IPS DF 6.9 (cell line): ENCODE results near the gene GNAS-AS1.

ENCODE experiments used
- DNase-seq: peaks from one replicate; pipeline ENCODE4 v3.0.0-alpha.2; 2013; ENCODE audit warnings: low read depth, low spot score
- H3K27ac ChIP-seq: one replicate; pipeline ENCODE4 v1.5.1; 2013; ENCODE audit warnings: low read length, control low read depth
- H3K27me3 ChIP-seq: 2 replicates; pipeline ENCODE4 v1.6.1; 2013; ENCODE audit warnings: mild to moderate bottlenecking, low read length; ENCODE audit not compliant: control insufficient read depth, insufficient read depth
- H3K36me3 ChIP-seq: 2 replicates; pipeline ENCODE4 v1.6.1; 2013; ENCODE audit warnings: low read length; ENCODE audit not compliant: control insufficient read depth, insufficient read depth
- H3K4me1 ChIP-seq: 2 replicates; pipeline ENCODE4 v1.6.1; 2013; ENCODE audit warnings: low read length; ENCODE audit not compliant: control insufficient read depth, insufficient read depth
- H3K4me3 ChIP-seq: 2 replicates; pipeline ENCODE4 v1.5.1; 2013; ENCODE audit warnings: mild to moderate bottlenecking, low read length
- H3K9me3 ChIP-seq: 2 replicates; pipeline ENCODE4 v1.6.1; 2013; ENCODE audit warnings: low read length, inconsistent platforms; ENCODE audit not compliant: control insufficient read depth, insufficient read depth
- WGBS: extraction: QIAGEN DNeasy Blood & Tissue Kit; methylation state at CpG from one replicate; pipeline ENCODE4 v1.1.7; 2013; ENCODE audit warnings: mixed read lengths, missing lambda C conversion rate; ENCODE audit not compliant: insufficient read length, insufficient coverage; 5-methylcytosine and 5-hydroxymethylcytosine counted together

The GNAS-AS1 gene

GRCh38 chr20:58855506-58856389 is 5.0 kb upstream of the GNAS-AS1 start:
- Histone ChIP-seq H3K4me1 (peaks cover 7% of the 10 kb centered on the region), H3K4me3 (peak overlapping the region; percentile 6; the same call in 1 of the 2 replicates), H3K36me3 (no peaks in the 10 kb centered on the region), H3K27ac (no peak overlapping the region), H3K27me3 (peaks cover 28% of the 10 kb centered on the region), H3K9me3 (no peaks in the 10 kb centered on the region)
- DNase-seq = no peak
- WGBS = no CpG with 5 or more reads among the region's 57 CpGs

DNA sequence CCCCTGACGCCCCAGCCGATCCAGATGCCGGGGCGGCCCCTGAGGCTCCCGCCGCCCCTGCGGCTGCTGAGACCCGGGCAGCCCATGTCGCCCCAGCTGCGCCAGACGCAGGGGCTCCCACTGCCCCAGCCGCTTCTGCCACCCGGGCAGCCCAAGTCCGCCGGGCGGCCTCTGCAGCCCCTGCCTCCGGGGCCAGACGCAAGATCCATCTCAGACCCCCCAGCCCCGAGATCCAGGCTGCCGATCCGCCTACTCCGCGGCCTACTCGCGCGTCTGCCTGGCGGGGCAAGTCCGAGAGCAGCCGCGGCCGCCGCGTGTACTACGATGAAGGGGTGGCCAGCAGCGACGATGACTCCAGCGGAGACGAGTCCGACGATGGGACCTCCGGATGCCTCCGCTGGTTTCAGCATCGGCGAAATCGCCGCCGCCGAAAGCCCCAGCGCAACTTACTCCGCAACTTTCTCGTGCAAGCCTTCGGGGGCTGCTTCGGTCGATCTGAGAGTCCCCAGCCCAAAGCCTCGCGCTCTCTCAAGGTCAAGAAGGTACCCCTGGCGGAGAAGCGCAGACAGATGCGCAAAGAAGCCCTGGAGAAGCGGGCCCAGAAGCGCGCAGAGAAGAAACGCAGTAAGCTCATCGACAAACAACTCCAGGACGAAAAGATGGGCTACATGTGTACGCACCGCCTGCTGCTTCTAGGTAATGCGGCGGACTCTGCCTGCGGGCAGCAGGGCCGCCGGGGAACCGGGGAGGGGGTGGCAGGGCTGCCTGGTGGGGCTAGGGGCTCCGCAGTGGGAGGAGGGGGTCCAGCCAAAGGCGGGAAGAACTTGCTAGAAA is 4.2 kb upstream of the GNAS-AS1 start:
- Histone ChIP-seq H3K4me1 (peaks cover 7% of the 10 kb centered on the region), H3K9me3 (no peaks in the 10 kb centered on the region), H3K27me3 (peaks cover 28% of the 10 kb centered on the region), H3K4me3 (peak overlapping the region; percentile 18; the same call in 1 of the 2 replicates), H3K27ac (no peak overlapping the region), H3K36me3 (no peaks in the 10 kb centered on the region)
- no CpG with 5 or more reads among the region's 75 CpGs for WGBS
- no peak for DNase-seq

DNA sequence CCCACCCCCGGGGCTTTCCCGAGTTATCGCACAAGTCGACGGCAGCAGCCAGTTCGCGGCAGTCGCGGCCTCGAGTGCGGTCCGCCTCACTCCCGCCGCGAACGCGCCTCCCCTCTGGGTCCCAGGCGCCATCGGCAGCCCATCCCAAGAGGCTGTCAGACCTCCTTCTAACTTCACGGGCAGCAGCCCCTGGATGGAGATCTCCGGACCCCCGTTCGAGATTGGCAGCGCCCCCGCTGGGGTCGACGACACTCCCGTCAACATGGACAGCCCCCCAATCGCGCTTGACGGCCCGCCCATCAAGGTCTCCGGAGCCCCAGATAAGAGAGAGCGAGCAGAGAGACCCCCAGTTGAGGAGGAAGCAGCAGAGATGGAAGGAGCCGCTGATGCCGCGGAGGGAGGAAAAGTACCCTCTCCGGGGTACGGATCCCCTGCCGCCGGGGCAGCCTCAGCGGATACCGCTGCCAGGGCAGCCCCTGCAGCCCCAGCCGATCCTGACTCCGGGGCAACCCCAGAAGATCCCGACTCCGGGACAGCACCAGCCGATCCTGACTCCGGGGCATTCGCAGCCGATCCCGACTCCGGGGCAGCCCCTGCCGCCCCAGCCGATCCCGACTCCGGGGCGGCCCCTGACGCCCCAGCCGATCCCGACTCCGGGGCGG is 3.4 kb upstream of the GNAS-AS1 start:
- no peaks in the 10 kb centered on the region for H3K36me3 ChIP-seq
- peaks cover 28% of the 10 kb centered on the region for H3K27me3 ChIP-seq
- no peaks in the 10 kb centered on the region for H3K9me3 ChIP-seq
- WGBS = no CpG with 5 or more reads among the region's 63 CpGs
- DNase-seq = no peak
- no peak overlapping the region for H3K27ac ChIP-seq
- peaks cover 7% of the 10 kb centered on the region for H3K4me1 ChIP-seq
- peak overlapping the region; percentile 15; the same call in 1 of the 2 replicates for H3K4me3 ChIP-seq

DNA sequence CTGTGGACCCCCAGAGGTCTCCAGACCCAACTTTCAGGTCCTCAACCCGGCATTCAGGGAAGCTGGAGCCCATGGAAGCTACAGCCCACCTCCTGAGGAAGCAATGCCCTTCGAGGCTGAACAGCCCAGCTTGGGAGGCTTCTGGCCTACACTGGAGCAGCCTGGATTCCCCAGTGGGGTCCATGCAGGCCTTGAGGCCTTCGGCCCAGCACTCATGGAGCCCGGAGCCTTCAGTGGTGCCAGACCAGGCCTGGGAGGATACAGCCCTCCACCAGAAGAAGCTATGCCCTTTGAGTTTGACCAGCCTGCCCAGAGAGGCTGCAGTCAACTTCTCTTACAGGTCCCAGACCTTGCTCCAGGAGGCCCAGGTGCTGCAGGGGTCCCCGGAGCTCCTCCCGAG is 2.8 kb upstream of the GNAS-AS1 start:
- WGBS = no CpG with 5 or more reads among the region's 6 CpGs
- Histone ChIP-seq H3K27ac (no peak overlapping the region), H3K27me3 (peaks cover 28% of the 10 kb centered on the region), H3K9me3 (no peaks in the 10 kb centered on the region), H3K4me1 (peaks cover 7% of the 10 kb centered on the region), H3K4me3 (no peak overlapping the region), H3K36me3 (no peaks in the 10 kb centered on the region)
- no peak for DNase-seq

GRCh38 chr20:58852543-58853271 is 2.0 kb upstream of the GNAS-AS1 start, which contains the start of gene GNAS:
TSS of gene GNAS (plus strand) at chr20:58852716.
- peak within 1 kb of the TSS; percentile 52; the same call in 1 of the 2 replicates for H3K4me3 ChIP-seq
- no peaks in the 10 kb centered on the region for H3K9me3 ChIP-seq
- H3K27me3 ChIP-seq = peaks cover 28% of the 10 kb centered on the region
- no peak within 1 kb of the TSS for H3K27ac ChIP-seq
- no peak for DNase-seq
- no CpG with 5 or more reads among the region's 35 CpGs for WGBS
- H3K36me3 ChIP-seq = no peaks in the 10 kb centered on the region; the same call in 1 of the 2 replicates
- peaks cover 7% of the 10 kb centered on the region for H3K4me1 ChIP-seq

DNA sequence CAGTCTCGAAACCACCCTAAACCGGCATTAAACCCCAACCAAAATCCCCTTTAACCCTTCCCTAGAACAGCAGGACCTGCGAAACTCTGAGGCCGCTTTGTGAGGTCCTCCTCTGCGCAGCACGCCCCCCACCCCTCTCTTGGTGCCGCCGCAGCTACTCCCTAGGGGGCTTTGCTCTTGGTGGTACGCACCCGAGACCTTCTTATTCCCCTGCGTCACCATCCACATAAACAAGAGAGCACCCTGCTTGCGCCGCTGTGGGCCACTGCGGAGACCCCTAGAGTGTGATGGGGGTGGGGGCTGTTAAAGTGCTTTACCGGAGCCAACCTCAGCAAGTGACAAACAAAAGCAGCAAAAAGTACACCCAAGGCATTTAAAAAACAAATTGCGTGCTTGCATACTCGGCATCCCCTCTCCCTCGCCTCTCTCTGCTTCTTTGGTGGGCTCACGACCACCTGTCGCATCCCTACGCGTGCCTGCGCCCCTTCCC is 1.3 kb upstream of the GNAS-AS1 start:
- Histone ChIP-seq H3K9me3 (no peaks in the 10 kb centered on the region), H3K4me1 (peaks cover 7% of the 10 kb centered on the region), H3K27me3 (peaks cover 28% of the 10 kb centered on the region), H3K27ac (no peak overlapping the region), H3K36me3 (no peaks in the 10 kb centered on the region; the same call in 1 of the 2 replicates), H3K4me3 (peak overlapping the region; percentile 52; the same call in 1 of the 2 replicates)
- WGBS = no CpG with 5 or more reads among the region's 23 CpGs
- no peak for DNase-seq

DNA sequence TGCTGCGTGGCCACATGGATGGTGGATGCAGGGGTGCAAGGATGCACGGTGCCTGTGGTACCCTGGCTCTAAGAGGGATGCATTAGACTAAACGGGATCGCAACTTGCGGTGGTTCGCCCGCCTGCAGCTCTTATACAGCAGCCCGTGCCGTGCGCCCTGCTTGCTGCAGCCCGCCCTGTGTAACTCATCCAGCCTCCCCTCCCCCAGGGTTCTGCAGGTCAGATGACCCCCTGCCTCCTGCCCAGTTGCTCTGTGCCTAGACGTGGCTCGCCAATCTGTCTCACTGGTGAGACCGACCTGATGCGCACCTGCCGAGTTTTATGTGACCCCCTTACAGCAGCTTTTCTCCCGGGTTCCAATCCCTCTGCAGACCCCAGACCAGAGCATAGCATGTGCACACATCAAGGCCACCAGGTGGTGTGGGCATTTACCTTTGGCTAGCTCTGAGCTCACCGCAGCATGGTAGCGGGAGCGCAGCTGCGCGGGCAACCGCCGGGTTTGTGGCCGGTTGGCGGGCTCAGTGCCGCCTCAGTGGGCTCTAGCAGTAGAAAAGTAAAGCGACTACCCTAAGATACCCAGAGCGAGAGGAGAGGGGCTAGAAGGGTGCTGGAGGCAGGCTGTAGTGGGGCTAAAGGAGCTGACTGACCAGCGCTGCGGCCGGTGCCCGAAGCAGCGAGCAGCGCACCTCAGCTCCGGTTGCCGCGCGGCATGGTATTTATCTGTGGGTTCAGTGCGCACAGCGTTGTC is 693 bp upstream of the GNAS-AS1 start:
- no CpG with 5 or more reads among the region's 41 CpGs for WGBS

DNA sequence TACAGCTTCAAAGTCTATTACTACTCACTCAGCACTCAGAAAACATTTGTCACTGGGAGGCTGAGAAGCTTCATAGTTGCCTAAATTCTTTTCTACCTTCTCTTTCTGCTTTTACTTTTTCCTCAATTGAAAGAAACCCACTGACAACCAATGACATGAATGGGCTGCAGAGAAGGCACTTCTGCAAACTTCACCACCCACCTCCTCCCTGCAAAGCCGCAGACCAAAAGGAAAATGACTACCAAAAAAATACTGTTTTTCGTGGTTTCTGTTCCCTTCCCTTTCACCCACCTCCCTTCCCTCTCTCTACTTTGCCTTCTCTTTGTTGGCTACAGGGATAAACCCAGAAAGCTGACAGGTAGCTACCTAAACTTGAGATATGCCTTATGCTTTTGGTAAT is 3.2 kb downstream of the GNAS-AS1 start:
- Histone ChIP-seq H3K27me3 (no peaks in the 10 kb centered on the region; the same call in 1 of the 2 replicates), H3K27ac (no peak overlapping the region), H3K4me1 (peaks cover 10% of the 10 kb centered on the region), H3K4me3 (no peak overlapping the region), H3K36me3 (no peaks in the 10 kb centered on the region; the same call in 1 of the 2 replicates), H3K9me3 (no peaks in the 10 kb centered on the region)
- DNase-seq = no peak
- no CpG with 5 or more reads among the region's 2 CpGs for WGBS

More for the DNA sequence above, 693 bp upstream of the GNAS-AS1 start:
- H3K4me3 ChIP-seq = peak overlapping the region; percentile 52; the same call in 1 of the 2 replicates
- H3K9me3 ChIP-seq = no peaks in the 10 kb centered on the region
- H3K27me3 ChIP-seq = peaks cover 28% of the 10 kb centered on the region
- peaks cover 7% of the 10 kb centered on the region for H3K4me1 ChIP-seq
- no peak overlapping the region for H3K27ac ChIP-seq
- no peak for DNase-seq
- H3K36me3 ChIP-seq = no peaks in the 10 kb centered on the region; the same call in 1 of the 2 replicates

GRCh38 chr20:58845706-58846105 is 5.0 kb downstream of the GNAS-AS1 start:
- no peak for DNase-seq
- Histone ChIP-seq H3K27me3 (peaks cover 4% of the 10 kb centered on the region; the same call in 1 of the 2 replicates), H3K27ac (no peak overlapping the region), H3K4me3 (no peak overlapping the region), H3K4me1 (peaks cover 5% of the 10 kb centered on the region), H3K9me3 (no peaks in the 10 kb centered on the region), H3K36me3 (peaks cover 4% of the 10 kb centered on the region)
- WGBS = no CpG with 5 or more reads among the region's 3 CpGs
